A549 (cell line): Measurements from ENCODE around the gene SYCN.

ENCODE experiments used
- CBX2 ChIP-seq: fragments of 200-600 bp; sonication (generic); IDR thresholded peaks from 2 replicates; pipeline ENCODE4 v1.6.1; 2016; ENCODE audit warnings: low read depth, mild to moderate bottlenecking, borderline replicate concordance
- CBX8 ChIP-seq: fragments of 200-600 bp; sonication (generic); IDR thresholded peaks from 2 replicates; pipeline ENCODE4 v1.6.1; 2016
- EP300 ChIP-seq, 2 experiments: fragments of >200 bp; sonication (Bioruptor Twin); formaldehyde crosslinking; IDR thresholded peaks; 2 replicates in 1 of 2; 3 replicates in 1 of 2; pipeline ENCODE4 v1.6.1; 2016 to 2017
- NR3C1 ChIP-seq: fragments of >200 bp; sonication (Bioruptor Twin); formaldehyde crosslinking; IDR thresholded peaks from 3 replicates; pipeline ENCODE4 v1.6.1; 2017
- POLR2A ChIP-seq: IDR thresholded peaks from 2 replicates; pipeline ENCODE4 v1.6.1; 2012; ENCODE audit warnings: mild to moderate bottlenecking, low read length
- USF2 ChIP-seq: fragments of 450-650 bp; IDR thresholded peaks from 2 replicates; pipeline ENCODE4 v1.6.1; 2014; ENCODE audit warnings: antibody characterized with exemption
- TF ChIP-seq, protein P1 (sequence below): fragments of >200 bp; sonication (Bioruptor Twin); formaldehyde crosslinking; IDR thresholded peaks from 3 replicates; pipeline ENCODE4 v1.5.1; 2016
- TF ChIP-seq, protein P2 (sequence below): fragments of 200-600 bp; sonication (generic); IDR thresholded peaks from 2 replicates; pipeline ENCODE4 v1.6.1; 2016; ENCODE audit warnings: antibody characterized with exemption, mild to moderate bottlenecking, moderate library complexity
- TF ChIP-seq, protein P3 (sequence below): IDR thresholded peaks from 2 replicates; pipeline ENCODE4 v1.6.1; 2012

GRCh38 chr19:39207293-39207836 lies 3.3 kb upstream of the SYCN start:
- TF ChIP-seq, protein P1, sequence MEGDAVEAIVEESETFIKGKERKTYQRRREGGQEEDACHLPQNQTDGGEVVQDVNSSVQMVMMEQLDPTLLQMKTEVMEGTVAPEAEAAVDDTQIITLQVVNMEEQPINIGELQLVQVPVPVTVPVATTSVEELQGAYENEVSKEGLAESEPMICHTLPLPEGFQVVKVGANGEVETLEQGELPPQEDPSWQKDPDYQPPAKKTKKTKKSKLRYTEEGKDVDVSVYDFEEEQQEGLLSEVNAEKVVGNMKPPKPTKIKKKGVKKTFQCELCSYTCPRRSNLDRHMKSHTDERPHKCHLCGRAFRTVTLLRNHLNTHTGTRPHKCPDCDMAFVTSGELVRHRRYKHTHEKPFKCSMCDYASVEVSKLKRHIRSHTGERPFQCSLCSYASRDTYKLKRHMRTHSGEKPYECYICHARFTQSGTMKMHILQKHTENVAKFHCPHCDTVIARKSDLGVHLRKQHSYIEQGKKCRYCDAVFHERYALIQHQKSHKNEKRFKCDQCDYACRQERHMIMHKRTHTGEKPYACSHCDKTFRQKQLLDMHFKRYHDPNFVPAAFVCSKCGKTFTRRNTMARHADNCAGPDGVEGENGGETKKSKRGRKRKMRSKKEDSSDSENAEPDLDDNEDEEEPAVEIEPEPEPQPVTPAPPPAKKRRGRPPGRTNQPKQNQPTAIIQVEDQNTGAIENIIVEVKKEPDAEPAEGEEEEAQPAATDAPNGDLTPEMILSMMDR, result no peak
- TF ChIP-seq, protein P2, sequence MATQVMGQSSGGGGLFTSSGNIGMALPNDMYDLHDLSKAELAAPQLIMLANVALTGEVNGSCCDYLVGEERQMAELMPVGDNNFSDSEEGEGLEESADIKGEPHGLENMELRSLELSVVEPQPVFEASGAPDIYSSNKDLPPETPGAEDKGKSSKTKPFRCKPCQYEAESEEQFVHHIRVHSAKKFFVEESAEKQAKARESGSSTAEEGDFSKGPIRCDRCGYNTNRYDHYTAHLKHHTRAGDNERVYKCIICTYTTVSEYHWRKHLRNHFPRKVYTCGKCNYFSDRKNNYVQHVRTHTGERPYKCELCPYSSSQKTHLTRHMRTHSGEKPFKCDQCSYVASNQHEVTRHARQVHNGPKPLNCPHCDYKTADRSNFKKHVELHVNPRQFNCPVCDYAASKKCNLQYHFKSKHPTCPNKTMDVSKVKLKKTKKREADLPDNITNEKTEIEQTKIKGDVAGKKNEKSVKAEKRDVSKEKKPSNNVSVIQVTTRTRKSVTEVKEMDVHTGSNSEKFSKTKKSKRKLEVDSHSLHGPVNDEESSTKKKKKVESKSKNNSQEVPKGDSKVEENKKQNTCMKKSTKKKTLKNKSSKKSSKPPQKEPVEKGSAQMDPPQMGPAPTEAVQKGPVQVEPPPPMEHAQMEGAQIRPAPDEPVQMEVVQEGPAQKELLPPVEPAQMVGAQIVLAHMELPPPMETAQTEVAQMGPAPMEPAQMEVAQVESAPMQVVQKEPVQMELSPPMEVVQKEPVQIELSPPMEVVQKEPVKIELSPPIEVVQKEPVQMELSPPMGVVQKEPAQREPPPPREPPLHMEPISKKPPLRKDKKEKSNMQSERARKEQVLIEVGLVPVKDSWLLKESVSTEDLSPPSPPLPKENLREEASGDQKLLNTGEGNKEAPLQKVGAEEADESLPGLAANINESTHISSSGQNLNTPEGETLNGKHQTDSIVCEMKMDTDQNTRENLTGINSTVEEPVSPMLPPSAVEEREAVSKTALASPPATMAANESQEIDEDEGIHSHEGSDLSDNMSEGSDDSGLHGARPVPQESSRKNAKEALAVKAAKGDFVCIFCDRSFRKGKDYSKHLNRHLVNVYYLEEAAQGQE, result no peak
- no peak for TF ChIP-seq CBX2
- TF ChIP-seq POLR2A, result no peak
- TF ChIP-seq, protein P3, sequence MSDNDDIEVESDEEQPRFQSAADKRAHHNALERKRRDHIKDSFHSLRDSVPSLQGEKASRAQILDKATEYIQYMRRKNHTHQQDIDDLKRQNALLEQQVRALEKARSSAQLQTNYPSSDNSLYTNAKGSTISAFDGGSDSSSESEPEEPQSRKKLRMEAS, result no peak
- no peak for TF ChIP-seq USF2
- TF ChIP-seq NR3C1, result no peak
- no peak for TF ChIP-seq EP300 (IDR thresholded peaks at IDR 0.05)
- no peak for TF ChIP-seq CBX8
